ENCODE measurements around the gene HAPLN2.

Gene HAPLN2

GRCh38 chr1:156644640-156645039 lies 25.4 kb downstream of the HAPLN2 start:
- TF ChIP-seq CTCF (conservative IDR thresholded peaks at IDR 0.05; ENCODE audit: control insufficient read depth, insufficient read depth, low read depth, low read length), result no peak
- H3K4me3 ChIP-seq (ENCODE audit: control insufficient read depth, low read depth, low read length), result no peak overlapping the region
- no peak for DNase-seq (ENCODE audit: low read depth)

GRCh38 chr1:156645056-156645455 lies 25.8 kb downstream of the HAPLN2 start:
- H3K4me3 ChIP-seq (ENCODE audit: control insufficient read depth, low read depth, low read length), result no peak overlapping the region
- no peak for TF ChIP-seq CTCF (conservative IDR thresholded peaks at IDR 0.05; ENCODE audit: control insufficient read depth, insufficient read depth, low read depth, low read length)
- DNase-seq (ENCODE audit: low read depth), result no peak

- DNase-seq (ENCODE audit: low read depth), result no peak
- H3K4me3 ChIP-seq (ENCODE audit: control insufficient read depth, low read depth, low read length), result no peak overlapping the region
These were observed 26.5 kb downstream of the HAPLN2 start for GRCh38 chr1:156645666-156646065.

GRCh38 chr1:156646738-156647211 lies 27.6 kb downstream of the HAPLN2 start:
- DNase-seq (ENCODE audit: low read depth), result no peak
- TF ChIP-seq CTCF (conservative IDR thresholded peaks at IDR 0.05; ENCODE audit: control insufficient read depth, insufficient read depth, low read depth, low read length), result no peak
- no peak overlapping the region for H3K4me3 ChIP-seq (ENCODE audit: control insufficient read depth, low read depth, low read length)

More at GRCh38 chr1:156645666-156646065, 26.5 kb downstream of the HAPLN2 start:
- TF ChIP-seq CTCF (conservative IDR thresholded peaks at IDR 0.05; ENCODE audit: control insufficient read depth, insufficient read depth, low read depth, low read length), result no peak

GRCh38 chr1:156647351-156647750 lies 28.1 kb downstream of the HAPLN2 start:
- no peak for DNase-seq (ENCODE audit: low read depth)
- TF ChIP-seq CTCF (conservative IDR thresholded peaks at IDR 0.05; ENCODE audit: control insufficient read depth, insufficient read depth, low read depth, low read length), result no peak
- H3K4me3 ChIP-seq (ENCODE audit: control insufficient read depth, low read depth, low read length), result no peak overlapping the region

GRCh38 chr1:156648496-156648895 lies 29.3 kb downstream of the HAPLN2 start:
- no peak for TF ChIP-seq CTCF (conservative IDR thresholded peaks at IDR 0.05; ENCODE audit: control insufficient read depth, insufficient read depth, low read depth, low read length)
- no peak overlapping the region for H3K4me3 ChIP-seq (ENCODE audit: control insufficient read depth, low read depth, low read length)
- no peak for DNase-seq (ENCODE audit: low read depth)

- no peak for DNase-seq (ENCODE audit: low read depth)
- TF ChIP-seq CTCF (conservative IDR thresholded peaks at IDR 0.05; ENCODE audit: control insufficient read depth, insufficient read depth, low read depth, low read length), result no peak
- H3K4me3 ChIP-seq (ENCODE audit: control insufficient read depth, low read depth, low read length), result no peak overlapping the region
These were observed 29.7 kb downstream of the HAPLN2 start for GRCh38 chr1:156648951-156649350.
